Parathyroid adenoma (tissue), 2 donors: ENCODE data around the gene FAM222B.
A peak's percentile ranks its signal among the peaks of the same experiment; 100 is the strongest.
"Not testable (repeated sequence)": the region's sequence is repeated elsewhere in the genome, so short reads cannot be mapped to it uniquely, and the experiment has no call there.

Experiments
- H2AFZ ChIP-seq: fragments of 300-600 bp; sonication (generic); one replicate; pipeline ENCODE4 v1.7.0; 2017; ENCODE audit warnings: antibody characterized with exemption, mild to moderate bottlenecking
- H3K27ac ChIP-seq: fragments of 300-600 bp; sonication (generic); one replicate; pipeline ENCODE4 v1.7.0; 2017
- H3K27me3 ChIP-seq: fragments of 300-600 bp; sonication (generic); one replicate; pipeline ENCODE4 v1.7.0; 2017; ENCODE audit warnings: low read length; ENCODE audit not compliant: control insufficient read depth, insufficient read depth
- H3K36me3 ChIP-seq: fragments of 300-600 bp; sonication (generic); one replicate; pipeline ENCODE4 v1.7.0; 2017; ENCODE audit warnings: low read length; ENCODE audit not compliant: control insufficient read depth, insufficient read depth
- H3K4me1 ChIP-seq: fragments of 300-600 bp; sonication (generic); one replicate; pipeline ENCODE4 v1.7.0; 2017; ENCODE audit warnings: control low read depth
- H3K4me2 ChIP-seq: fragments of 300-600 bp; sonication (generic); one replicate; pipeline ENCODE4 v1.7.0; 2017; ENCODE audit warnings: low read length
- H3K4me3 ChIP-seq: fragments of 300-600 bp; sonication (generic); one replicate; pipeline ENCODE4 v1.7.0; 2017; ENCODE audit warnings: low read depth, low read length
- H3K79me2 ChIP-seq: fragments of 300-600 bp; sonication (generic); one replicate; pipeline ENCODE4 v1.7.0; 2017; ENCODE audit warnings: control low read depth
- H3K9ac ChIP-seq: fragments of 300-600 bp; sonication (generic); one replicate; pipeline ENCODE4 v1.7.0; 2017; ENCODE audit warnings: mild to moderate bottlenecking
- H3K9me3 ChIP-seq: fragments of 300-600 bp; sonication (generic); one replicate; pipeline ENCODE4 v1.7.0; 2017; ENCODE audit warnings: low read length; ENCODE audit not compliant: control insufficient read depth
- CTCF ChIP-seq: fragments of 300-600 bp; sonication (generic); IDR thresholded peaks from one replicate; pipeline ENCODE4 v1.7.0; 2017; ENCODE audit warnings: antibody characterized with exemption, mild to moderate bottlenecking
- donor health status: primary hyperparathyroidism.

The FAM222B gene

DNA sequence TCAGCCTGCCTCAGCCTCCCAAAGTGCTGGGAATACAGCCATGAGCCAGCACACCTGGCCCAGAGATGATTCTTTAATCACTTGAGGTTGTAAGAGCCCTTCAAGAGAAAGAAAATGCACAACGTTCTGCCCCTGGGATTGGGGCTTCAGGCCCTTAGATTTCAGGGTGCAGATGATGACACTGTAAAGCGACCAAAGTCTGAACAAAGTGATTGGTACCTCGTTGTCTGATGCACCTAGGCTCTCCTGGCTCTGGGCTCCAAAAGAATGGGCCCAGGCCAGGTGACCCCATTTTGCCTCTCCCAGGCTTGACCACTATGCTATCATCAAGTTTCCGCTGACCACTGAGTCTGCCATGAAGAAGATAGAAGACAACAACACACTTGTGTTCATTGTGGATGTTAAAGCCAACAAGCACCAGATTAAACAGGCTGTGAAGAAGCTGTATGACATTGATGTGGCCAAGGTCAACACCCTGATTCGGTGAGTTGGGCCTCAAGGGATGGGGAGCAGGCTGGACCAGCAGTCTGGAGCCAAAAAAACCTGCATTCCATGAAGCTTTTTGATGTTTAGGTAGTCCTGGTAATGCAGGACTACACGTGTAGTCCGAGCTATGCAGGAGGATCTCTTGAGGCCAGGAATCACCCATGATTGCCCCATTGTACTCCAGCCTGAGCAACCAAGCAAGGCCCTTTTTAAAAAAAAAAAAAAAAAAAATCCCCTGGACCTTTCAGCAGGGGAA is 120.0 kb downstream of the FAM222B start:
- H3K27me3 ChIP-seq, result no peaks in the 10 kb centered on the region
- H3K4me1 ChIP-seq, result peaks cover 29% of the 10 kb centered on the region
- no peak overlapping the region for H3K27ac ChIP-seq
- no peak overlapping the region for H3K9ac ChIP-seq
- TF ChIP-seq CTCF, result no peak
- H3K4me2 ChIP-seq, result no peak overlapping the region
- H3K36me3 ChIP-seq, result no peaks in the 10 kb centered on the region
- no peaks in the 10 kb centered on the region for H3K9me3 ChIP-seq
- no peak overlapping the region for H3K4me3 ChIP-seq
- H2AFZ ChIP-seq, result no peak overlapping the region
- H3K79me2 ChIP-seq, result peaks cover 8% of the 10 kb centered on the region

GRCh38 chr17:28720997-28721329 is 121.6 kb downstream of the FAM222B start:
- not testable (repeated sequence) for H3K27me3 ChIP-seq, H3K79me2 ChIP-seq, H3K9ac ChIP-seq, H2AFZ ChIP-seq, H3K27ac ChIP-seq, H3K36me3 ChIP-seq, H3K9me3 ChIP-seq
- H3K4me3 ChIP-seq, result peak overlapping the region; percentile 85
- peaks cover 25% of the 10 kb centered on the region for H3K4me1 ChIP-seq
- peak overlapping the region; percentile 79 for H3K4me2 ChIP-seq

DNA sequence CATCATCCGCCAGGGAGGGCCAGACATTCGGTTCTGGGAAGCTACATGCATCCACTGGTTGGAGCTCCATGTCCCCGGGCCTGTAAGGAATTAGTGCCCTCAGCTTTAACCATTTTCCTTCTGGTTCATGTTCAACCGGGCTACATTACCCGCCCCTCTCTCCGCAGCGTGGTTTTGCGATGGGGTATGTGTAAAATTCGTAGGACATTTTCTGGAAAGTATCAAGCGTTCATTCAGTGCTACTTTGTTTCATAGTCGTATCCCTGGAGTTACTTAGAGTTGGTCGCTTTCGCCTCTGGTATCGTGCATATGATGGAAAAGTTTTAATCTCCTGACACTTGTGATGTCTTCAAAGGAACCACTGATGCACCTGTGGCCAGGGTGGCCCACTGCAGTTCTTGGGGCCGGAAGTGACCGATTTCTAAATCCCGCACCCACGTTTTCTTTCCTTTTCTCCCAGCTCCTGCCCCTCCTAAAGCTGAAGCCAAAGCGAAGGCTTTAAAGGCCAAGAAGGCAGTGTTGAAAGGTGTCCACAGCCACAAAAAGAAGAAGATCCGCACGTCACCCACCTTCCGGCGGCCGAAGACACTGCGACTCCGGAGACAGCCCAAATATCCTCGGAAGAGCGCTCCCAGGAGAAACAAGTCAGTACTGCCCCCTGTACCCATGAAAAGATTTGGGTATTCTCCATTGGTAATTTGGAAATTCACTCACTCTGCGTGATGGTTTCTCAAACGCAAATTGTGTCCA is 122.2 kb downstream of the FAM222B start:
- TF ChIP-seq CTCF, result no peak
- H3K4me1 ChIP-seq, result peaks cover 21% of the 10 kb centered on the region
- no peaks in the 10 kb centered on the region for H3K36me3 ChIP-seq
- peak overlapping the region; percentile 61 for H3K9ac ChIP-seq
- no peaks in the 10 kb centered on the region for H3K27me3 ChIP-seq
- H3K9me3 ChIP-seq, result no peaks in the 10 kb centered on the region
- peak overlapping the region; percentile 79 for H3K4me2 ChIP-seq
- H3K4me3 ChIP-seq, result peak overlapping the region; percentile 85
- H3K27ac ChIP-seq, result peak overlapping the region; percentile 80
- peak overlapping the region; percentile 89 for H2AFZ ChIP-seq
- H3K79me2 ChIP-seq, result peaks cover 8% of the 10 kb centered on the region

DNA sequence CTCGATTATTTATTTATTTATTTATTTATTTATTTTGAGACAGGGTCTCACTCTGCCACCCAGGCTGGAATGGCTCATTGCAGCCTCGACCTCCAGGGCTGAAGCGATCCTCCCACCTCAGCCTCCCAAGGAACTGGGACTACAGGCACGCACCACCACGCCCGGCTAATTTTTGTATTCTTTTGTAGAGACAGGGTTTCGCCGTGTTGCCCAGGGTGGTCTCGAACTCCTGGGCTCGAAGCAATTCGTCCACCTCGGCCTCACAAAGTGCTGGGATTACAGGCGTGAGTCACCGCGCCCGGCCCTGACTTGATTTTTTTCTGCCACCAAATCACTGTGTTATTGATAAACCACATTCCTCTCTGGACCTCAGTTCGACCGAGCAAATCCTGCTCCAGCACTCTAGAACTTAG is 123.6 kb downstream of the FAM222B start:
- Histone ChIP-seq H3K27me3 (no peaks in the 10 kb centered on the region), H3K36me3 (no peaks in the 10 kb centered on the region), H3K9ac (no peak overlapping the region), H3K27ac (peak overlapping the region; percentile 80), H3K9me3 (no peaks in the 10 kb centered on the region), H3K4me1 (peaks cover 18% of the 10 kb centered on the region), H2AFZ (peak overlapping the region; percentile 89), H3K79me2 (peaks cover 8% of the 10 kb centered on the region), H3K4me3 (peak overlapping the region; percentile 85), H3K4me2 (peak overlapping the region; percentile 75)
- TF ChIP-seq CTCF, result no peak

DNA sequence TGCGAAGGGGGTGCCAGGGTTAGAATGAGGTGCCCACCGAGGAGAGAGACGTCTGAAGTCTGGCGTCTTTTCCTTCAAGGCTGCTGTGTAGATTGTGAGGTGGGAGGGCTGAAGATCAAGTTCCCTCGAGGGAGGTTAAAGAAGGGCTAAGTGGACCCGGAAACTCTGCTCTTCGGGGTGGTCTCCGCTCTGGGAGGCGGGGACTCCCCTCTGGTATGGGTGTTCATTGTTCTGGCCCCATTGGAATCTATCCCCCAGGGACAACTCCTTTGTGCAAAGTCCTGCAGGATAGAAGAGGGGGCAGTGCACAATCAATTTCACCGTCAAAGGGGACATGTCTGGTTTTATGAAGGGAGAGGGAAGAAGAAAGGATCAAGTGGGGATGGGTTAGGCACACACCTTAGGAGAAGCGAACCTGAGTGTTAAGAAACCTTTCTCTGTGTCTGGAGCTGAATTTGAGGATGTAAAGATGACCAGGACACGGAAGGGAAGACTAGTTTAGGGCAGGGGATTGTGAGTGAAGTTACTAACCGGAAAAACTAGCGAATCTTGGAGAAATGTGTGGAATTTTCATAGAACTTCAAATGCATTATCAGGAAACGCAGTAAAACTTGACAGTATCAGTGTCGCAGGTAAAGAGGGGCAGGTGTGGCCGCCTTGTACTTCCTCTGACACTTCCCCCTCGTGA is 124.1 kb downstream of the FAM222B start:
- H2AFZ ChIP-seq, result peak overlapping the region; percentile 93
- H3K4me2 ChIP-seq, result peak overlapping the region; percentile 88
- no peaks in the 10 kb centered on the region for H3K36me3 ChIP-seq
- H3K27ac ChIP-seq, result peak overlapping the region; percentile 86
- no peaks in the 10 kb centered on the region for H3K27me3 ChIP-seq
- TF ChIP-seq CTCF, result no peak
- no peak overlapping the region for H3K9ac ChIP-seq
- peak overlapping the region; percentile 67 for H3K4me3 ChIP-seq
- peaks cover 18% of the 10 kb centered on the region for H3K4me1 ChIP-seq
- H3K9me3 ChIP-seq, result no peaks in the 10 kb centered on the region
- H3K79me2 ChIP-seq, result peaks cover 8% of the 10 kb centered on the region
